GM11168 (cell line): Measurements from ENCODE around the gene FCRL1.

ENCODE experiments used
- in situ Hi-C: fragments of 300-500 bp; cut with MboI; formaldehyde crosslinking; loops from one replicate; pipeline ENCODE4 v1.12.0; 2022; ENCODE audit warnings: low sequenced_read_pairs; ENCODE audit not compliant: unreplicated experiment

Gene FCRL1

DNA sequence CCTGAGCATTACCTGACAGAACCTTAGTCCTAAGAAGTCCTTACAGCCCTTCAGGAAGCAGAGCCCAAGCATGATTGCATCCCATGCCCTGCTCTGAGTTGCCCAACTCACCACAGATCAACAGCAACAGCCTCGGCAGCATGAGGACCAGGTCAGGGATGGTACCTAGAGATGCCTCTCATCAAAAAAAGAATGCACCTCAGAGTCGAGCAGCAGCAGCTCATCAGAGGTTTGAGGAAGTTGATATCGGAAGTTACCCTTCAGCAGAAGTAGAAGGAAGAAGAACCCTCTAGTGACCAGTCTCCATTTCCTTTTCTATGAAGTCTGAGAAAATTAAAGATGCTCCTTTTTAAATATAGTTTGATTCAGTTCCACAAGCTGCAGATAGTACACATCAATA is at the start of gene FCRL1:
Gene FCRL1, minus strand, starts transcription at position 225 of the 400 bp plus-strand sequence. Its CDS starts 83 bp downstream, at position 142.
- in situ Hi-C loops, result no loop called here

GRCh38 chr1:157868654-157869053 is 48.7 kb upstream of the FCRL1 start:
- in situ Hi-C loops, result no loop called here

GRCh38 chr1:157862114-157863070 is 42.5 kb upstream of the FCRL1 start:
- in situ Hi-C loops, result no loop called here

DNA sequence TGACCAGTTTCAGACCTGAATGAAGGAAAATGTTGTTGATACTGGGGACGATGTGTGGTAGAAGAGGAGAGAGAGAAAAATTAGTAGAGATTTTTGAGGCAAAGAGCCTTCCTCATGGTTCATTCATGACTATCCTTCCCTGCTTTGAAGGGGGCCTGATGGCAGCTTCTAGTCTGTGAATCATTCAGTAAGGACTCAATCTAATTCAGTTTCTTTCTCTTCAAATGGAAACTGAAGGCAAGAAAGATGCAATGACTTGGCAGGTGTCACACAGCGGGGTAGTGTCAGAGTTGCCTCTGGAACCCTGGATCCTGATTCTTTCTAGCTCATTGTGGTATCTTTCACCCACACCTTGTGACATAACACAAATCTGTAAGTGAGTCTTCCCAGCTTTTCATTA is 36.6 kb upstream of the FCRL1 start:
- in situ Hi-C loops, result no loop called here

- in situ Hi-C loops, result no loop called here
These were observed 32.6 kb upstream of the FCRL1 start for GRCh38 chr1:157852476-157852875.

DNA sequence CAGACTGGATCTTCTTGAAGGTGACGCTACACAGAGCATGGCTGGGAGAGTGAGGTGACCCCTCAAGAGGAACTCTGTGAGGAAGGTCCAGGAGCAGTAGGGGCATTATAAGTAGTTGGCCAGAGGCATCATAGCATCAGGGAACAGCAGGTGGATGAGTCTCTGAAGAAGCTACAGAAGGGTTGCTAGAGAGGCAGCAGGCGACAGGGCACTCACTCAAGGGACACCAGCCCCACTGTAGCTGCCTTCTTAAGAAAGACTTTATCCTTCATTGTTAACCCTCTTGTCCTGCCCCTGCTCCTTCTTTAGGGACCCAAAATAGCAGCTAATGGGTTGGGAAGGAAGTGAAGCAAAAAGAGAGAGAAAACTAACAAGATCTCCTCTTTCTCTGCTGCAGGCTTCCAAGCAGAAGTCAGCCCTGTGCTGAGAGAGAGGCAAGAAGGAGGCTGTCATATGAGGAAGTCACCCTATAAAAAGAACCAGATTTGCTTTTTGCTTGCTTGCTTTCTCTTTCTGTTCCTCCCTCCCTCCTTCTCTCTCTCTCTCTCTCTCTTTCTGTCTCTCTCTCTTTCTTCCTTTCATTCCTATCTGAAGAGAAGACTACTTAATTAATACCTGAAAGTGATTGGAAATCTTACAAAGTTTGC is 29.4 kb upstream of the FCRL1 start:
- in situ Hi-C loops, result no loop called here

- in situ Hi-C loops, result no loop called here
These were observed 24.3 kb upstream of the FCRL1 start for GRCh38 chr1:157844089-157844830.

GRCh38 chr1:157842939-157843338 is 23.0 kb upstream of the FCRL1 start:
- in situ Hi-C loops, result no loop called here

GRCh38 chr1:157841708-157842107 is 21.8 kb upstream of the FCRL1 start, which contains the start of gene CD5L:
Gene CD5L (minus strand): TSS chr1:157841808. CDS start chr1:157841701, 107 bp downstream.
- in situ Hi-C loops, result no loop called here

- in situ Hi-C loops, result no loop called here
These were observed 19.0 kb upstream of the FCRL1 start for GRCh38 chr1:157838966-157839365.

DNA sequence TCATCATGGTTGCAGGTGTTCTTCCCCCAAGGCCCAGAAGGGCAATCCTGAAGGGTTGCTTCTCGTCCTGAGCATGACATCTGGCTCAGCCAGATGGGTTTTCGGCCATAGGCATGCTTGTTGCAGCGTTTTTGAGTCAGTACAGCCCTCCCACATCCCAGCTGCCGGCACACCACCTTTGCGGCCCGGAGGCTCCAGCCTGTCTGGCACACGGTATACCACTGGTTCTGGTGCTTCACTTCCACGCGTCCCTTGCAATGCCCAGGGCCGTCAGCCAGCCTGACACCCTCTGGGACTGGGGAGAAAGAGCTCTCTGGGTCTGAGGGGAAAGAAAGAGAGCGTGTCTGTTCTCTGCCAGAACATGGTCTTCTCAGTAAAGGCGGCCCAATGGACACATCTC is 14.5 kb upstream of the FCRL1 start:
- in situ Hi-C loops, result no loop called here

- in situ Hi-C loops, result no loop called here
These were observed 13.2 kb upstream of the FCRL1 start for GRCh38 chr1:157833145-157833544.

DNA sequence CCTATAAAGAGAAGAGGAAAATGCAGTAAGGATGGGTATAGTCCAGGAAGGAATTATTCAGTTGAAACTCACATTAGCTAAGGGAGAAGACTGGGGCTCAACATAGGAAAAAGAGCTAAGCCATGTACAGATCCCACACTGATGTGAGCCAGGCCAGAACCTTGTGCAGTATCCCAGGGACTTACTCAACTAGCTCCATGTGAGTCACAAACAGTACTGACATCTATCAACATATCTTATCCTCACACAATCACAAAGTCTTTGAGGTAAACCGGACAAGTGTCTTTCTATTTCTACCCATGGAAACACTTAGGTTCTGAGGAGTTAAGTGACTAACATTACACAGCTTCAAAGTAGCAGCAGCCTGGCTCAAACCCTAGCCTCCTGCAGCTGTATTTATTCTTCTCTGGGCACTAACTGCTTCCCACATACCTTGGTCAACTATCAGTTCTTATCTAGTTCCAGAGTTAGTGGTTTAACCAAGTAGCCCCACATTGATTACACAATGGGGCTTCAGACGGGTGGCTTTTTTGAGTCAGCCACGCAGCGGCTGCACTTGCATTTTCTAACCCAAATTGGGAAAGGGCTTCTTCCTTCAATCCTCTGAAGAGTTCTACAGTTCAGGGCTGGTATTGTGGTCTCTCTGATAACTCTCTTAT is 12.2 kb upstream of the FCRL1 start:
- in situ Hi-C loops, result no loop called here

DNA sequence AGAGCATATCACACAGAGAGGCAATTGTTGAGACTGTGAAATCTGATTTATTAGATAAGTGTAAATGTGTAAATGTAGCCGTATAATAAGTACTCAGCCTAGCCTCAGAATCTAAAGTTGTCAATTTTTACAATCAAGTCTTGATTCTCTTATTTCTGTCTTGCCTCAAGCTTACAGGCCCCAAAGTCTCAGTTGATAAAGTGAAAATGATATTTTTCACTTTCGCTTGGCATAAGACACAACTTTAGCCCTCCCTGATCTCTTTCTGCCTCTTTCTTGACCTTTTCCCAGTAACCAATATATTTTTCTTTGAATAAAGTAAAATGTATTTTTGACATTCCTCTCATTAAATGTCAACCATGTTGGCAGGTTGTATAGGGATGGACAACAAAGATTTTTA is 11.0 kb upstream of the FCRL1 start:
- in situ Hi-C loops, result no loop called here

- in situ Hi-C loops, result no loop called here
These were observed 9.8 kb upstream of the FCRL1 start for GRCh38 chr1:157829711-157830110.

GRCh38 chr1:157829210-157829609 is 9.3 kb upstream of the FCRL1 start:
- in situ Hi-C loops, result no loop called here

DNA sequence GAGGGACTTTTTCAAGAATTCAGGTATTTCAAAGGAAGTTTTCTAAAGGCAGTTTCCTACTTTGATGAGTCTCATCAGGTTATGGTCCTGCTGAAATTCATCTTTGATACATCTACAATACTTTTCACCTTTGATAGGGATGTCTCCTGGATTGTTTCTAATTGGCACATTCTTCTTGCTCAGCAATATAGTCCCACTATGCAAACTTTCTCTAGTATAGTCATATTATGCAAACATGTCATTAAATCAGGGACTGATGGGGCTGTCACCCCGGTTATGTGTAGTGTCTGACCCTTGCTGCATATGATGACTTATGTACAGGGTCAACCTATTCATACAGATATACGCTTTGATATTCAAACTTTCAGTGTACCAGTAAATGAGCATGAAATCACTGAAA is 379 bp upstream of the FCRL1 start:
- in situ Hi-C loops, result no loop called here

DNA sequence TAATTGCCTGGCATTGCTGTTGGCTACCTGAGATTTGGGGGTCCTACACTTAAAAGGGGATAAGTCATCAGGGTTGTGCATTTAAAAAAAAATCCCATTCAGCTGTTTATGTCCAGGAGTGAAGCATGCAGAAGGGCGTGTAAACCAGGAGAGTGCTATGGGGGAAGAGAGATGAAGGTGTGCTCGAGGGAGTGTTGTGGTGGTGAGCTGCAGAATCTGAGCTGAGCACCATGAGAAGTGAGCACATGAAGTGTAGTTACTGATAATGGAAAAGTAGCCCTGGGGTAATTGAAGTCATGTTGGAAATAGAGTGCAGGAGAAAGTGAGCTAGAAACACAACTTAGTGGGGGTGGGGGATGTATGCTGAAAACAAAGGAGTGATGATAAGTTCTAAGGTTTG is 705 bp downstream of the FCRL1 start:
- in situ Hi-C loops, result no loop called here

DNA sequence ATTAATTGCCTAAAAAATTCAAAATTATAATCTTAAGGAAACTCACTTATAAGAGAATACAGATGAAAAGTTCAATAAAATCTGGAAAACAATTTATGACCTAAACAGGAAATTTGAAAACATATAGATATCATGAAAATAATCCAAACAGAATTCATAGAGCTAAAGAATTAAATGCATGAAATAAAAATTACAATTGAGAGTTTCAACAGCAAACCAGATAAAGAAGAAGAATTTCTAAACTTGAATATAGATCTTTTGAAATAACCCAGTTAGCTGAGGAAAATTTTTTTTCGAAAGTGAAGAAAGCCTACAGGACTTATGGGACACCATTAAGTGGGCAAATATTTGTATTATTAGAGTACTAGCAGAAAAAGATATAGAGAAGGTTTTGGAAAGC is 6.7 kb downstream of the FCRL1 start:
- in situ Hi-C loops, result no loop called here

DNA sequence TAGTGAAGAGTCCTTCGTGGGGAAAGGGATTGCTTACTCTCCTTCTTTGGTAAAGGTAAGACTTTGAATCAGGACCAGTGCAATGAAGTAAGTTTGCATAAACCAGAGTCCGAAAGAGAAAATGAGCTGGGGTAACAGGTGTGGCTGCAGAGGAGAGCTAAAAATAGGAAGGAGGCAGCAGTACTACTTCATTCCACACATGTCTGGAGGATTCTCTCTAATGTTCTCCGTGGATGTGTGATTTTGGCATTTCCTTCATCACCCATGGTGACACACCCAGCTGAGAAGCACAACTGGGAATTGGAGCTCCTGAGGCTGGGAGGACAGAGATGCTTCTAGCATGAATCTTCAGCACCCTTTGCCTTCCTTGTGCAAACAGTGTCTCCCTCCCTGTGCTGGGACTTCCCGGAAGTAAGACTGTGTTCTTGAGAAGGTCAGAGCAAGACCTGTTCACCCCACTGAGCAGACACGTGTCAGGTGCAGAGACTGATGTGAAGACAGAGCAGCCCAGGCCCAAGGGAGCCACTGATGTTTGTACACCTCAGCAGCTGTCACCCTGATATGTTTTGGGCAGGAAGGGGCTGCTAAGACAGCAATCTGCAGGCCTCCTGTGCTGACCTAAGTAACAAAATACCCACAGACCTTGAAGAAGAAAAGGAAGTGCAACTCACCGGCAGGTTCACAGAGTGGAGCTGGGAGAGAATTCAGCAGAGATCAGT is 13.3 kb downstream of the FCRL1 start:
- in situ Hi-C loops, result no loop called here
